HCT116 (cell line): ENCODE data around the gene FHIT. TPM values are rescaled to one million over a fixed set of nuclear protein-coding genes. Genes with fewer than 3 reads are reported as not detected.

Experiments
- ATAC-seq: fragments of 200-7000 bp; cut with Tn5 transposase; 2 replicates; pipeline ENCODE4 v1.9.1; 2020; ENCODE audit warnings: mild to moderate bottlenecking, moderate library complexity
- BruUV-seq: library from RNA; stranded (reverse); fragments of 400-500 nt; replicated peaks from 2 replicates; lab custom pipeline; 2021; lab: Mats Ljungman, UMichigan
- CTCF ChIA-PET: fragments of 300-600 bp; sonication (Branson Sonifier 250); formaldehyde crosslinking; loops from one replicate; lab custom pipeline; 2021; ENCODE audit warnings: antibody characterized with exemption; lab: Charles Lee
- POLR2A ChIA-PET: fragments of 300-600, 350-600 bp; sonication (Branson Sonifier 250); formaldehyde crosslinking; loops from one replicate; lab custom pipeline; 2021; ENCODE audit warnings: antibody characterized with exemption; lab: Charles Lee
- RAD21 ChIA-PET, 2 experiments: fragments of 300-600 bp; sonication (Branson Sonifier 250); formaldehyde crosslinking; loops; one replicate each; lab custom pipeline; 2023; ENCODE audit warnings: low total read pairs in 2 of 2; ENCODE audit not compliant: uncharacterized antibody in 2 of 2, unreplicated experiment in 2 of 2, low non-redundant PET in 1 of 2; lab: Charles Lee
- DNase-seq: peaks from one replicate; pipeline ENCODE4 v3.0.0-alpha.2; 2010; ENCODE audit warnings: low read depth, low spot score
- H2AFZ ChIP-seq: fragments of 200-600 bp; shearing (Covaris generic), sonication (generic); 2 replicates; pipeline ENCODE4 v1.6.1; 2017; ENCODE audit warnings: low read depth, mixed run types, mixed read lengths, antibody characterized with exemption, low read length; ENCODE audit not compliant: poor library complexity, severe bottlenecking
- H3K27ac ChIP-seq: 2 replicates; pipeline ENCODE4 v1.5.1; 2012; ENCODE audit warnings: low read depth, low read length
- H3K27me3 ChIP-seq: fragments of 200-600 bp; sonication (generic); 2 replicates; pipeline ENCODE4 v1.6.1; 2016; ENCODE audit warnings: mixed run types, low read length, mixed read lengths; ENCODE audit not compliant: insufficient read depth
- H3K36me3 ChIP-seq, 2 experiments: fragments of 200-500 bp in 1 of 2; fragments of 200-600 bp in 1 of 2; sonication (Bioruptor generic) in 1 of 2; sonication (generic) in 1 of 2; 2 replicates each; pipeline versions ENCODE4 v1.5.1 to v1.6.1; 2014 to 2016; ENCODE audit warnings: low read length in 2 of 2, inconsistent platforms in 1 of 2, mixed read lengths in 1 of 2, mixed run types in 1 of 2; ENCODE audit not compliant: insufficient read depth in 2 of 2, control insufficient read depth in 1 of 2
- H3K4me1 ChIP-seq, 2 experiments: fragments of 200-600 bp in 1 of 2; sonication (generic) in 1 of 2; 2 replicates each; pipeline versions ENCODE4 v1.5.1 to v1.6.1; 2012 to 2017; ENCODE audit warnings: low read length in 2 of 2, inconsistent platforms in 1 of 2, mild to moderate bottlenecking in 1 of 2, mixed read lengths in 1 of 2, mixed run types in 1 of 2, moderate library complexity in 1 of 2; ENCODE audit not compliant: insufficient read depth in 2 of 2, control insufficient read depth in 1 of 2
- H3K4me2 ChIP-seq: fragments of 200-600 bp; sonication (generic); 2 replicates; pipeline ENCODE4 v1.6.1; 2017; ENCODE audit warnings: mixed run types, low read length, mixed read lengths
- H3K4me3 ChIP-seq, 2 experiments: fragments of 200-600 bp in 1 of 2; sonication (generic) in 1 of 2; replicated peaks in 1 of 2; 2 replicates each; pipeline ENCODE4 v1.5.1; 2011 to 2016; ENCODE audit warnings: low read length in 2 of 2, control low read depth in 1 of 2, low read depth in 1 of 2, mild to moderate bottlenecking in 1 of 2, mixed read lengths in 1 of 2, mixed run types in 1 of 2
- H3K79me2 ChIP-seq: fragments of 200-600 bp; sonication (generic); 2 replicates; pipeline ENCODE4 v1.6.1; 2017; ENCODE audit warnings: mild to moderate bottlenecking, mixed run types, low read length, moderate library complexity, mixed read lengths; ENCODE audit not compliant: insufficient read depth
- H3K9ac ChIP-seq: fragments of 200-600 bp; sonication (generic); 2 replicates; pipeline ENCODE4 v1.6.1; 2016; ENCODE audit warnings: low read length, mixed read lengths
- H3K9me2 ChIP-seq: fragments of 200-600 bp; sonication (generic), shearing (Covaris generic); 2 replicates; pipeline ENCODE4 v1.6.1; 2017; ENCODE audit warnings: mixed run types, mild to moderate bottlenecking, moderate library complexity; ENCODE audit not compliant: insufficient read depth
- H3K9me3 ChIP-seq, 2 experiments: fragments of 200-500 bp in 1 of 2; fragments of 200-600 bp in 1 of 2; sonication (Bioruptor generic) in 1 of 2; sonication (generic) in 1 of 2; 2 replicates each; pipeline ENCODE4 v1.6.1; 2014 to 2017; ENCODE audit warnings: low read length in 2 of 2, mixed read lengths in 2 of 2, inconsistent platforms in 1 of 2, low read depth in 1 of 2, mild to moderate bottlenecking in 1 of 2, mixed run types in 1 of 2, moderate library complexity in 1 of 2; ENCODE audit not compliant: control insufficient read depth in 1 of 2, insufficient read depth in 1 of 2
- H4K20me1 ChIP-seq: fragments of 200-600 bp; sonication (generic), shearing (Covaris generic); 2 replicates; pipeline ENCODE4 v1.6.1; 2017; ENCODE audit warnings: mixed run types, mild to moderate bottlenecking, moderate library complexity; ENCODE audit not compliant: insufficient read depth
- ATF3 ChIP-seq: IDR thresholded peaks from 2 replicates; pipeline ENCODE4 v1.6.1; 2012
- CEBPB ChIP-seq: IDR thresholded peaks from 2 replicates; pipeline ENCODE4 v1.6.1; 2012; ENCODE audit warnings: low read depth
- MAX ChIP-seq: IDR thresholded peaks from 2 replicates; pipeline ENCODE4 v1.6.1; 2012
- POLR2A ChIP-seq: IDR thresholded peaks from 2 replicates; pipeline ENCODE4 v1.7.0; 2011; ENCODE audit warnings: borderline replicate concordance; ENCODE audit not compliant: insufficient read depth, insufficient read length; ENCODE audit errors: extremely low read depth
- RAD21 ChIP-seq: IDR thresholded peaks from 2 replicates; pipeline ENCODE4 v1.6.1; 2012; ENCODE audit warnings: low read depth, mild to moderate bottlenecking
- SIN3A ChIP-seq: IDR thresholded peaks from 2 replicates; pipeline ENCODE4 v1.6.1; 2012; ENCODE audit warnings: low read depth
- SP1 ChIP-seq: IDR thresholded peaks from 2 replicates; pipeline ENCODE4 v1.6.1; 2012; ENCODE audit warnings: low read depth
- SRF ChIP-seq: IDR thresholded peaks from 2 replicates; pipeline ENCODE4 v1.6.1; 2012; ENCODE audit warnings: low read depth
- ZBTB33 ChIP-seq: IDR thresholded peaks from 2 replicates; pipeline ENCODE4 v1.6.1; 2011; ENCODE audit warnings: mild to moderate bottlenecking, low read length, moderate library complexity; ENCODE audit not compliant: insufficient replicate concordance; ENCODE audit errors: extremely low read depth
- ZFX ChIP-seq: fragments of 450-650 bp; IDR thresholded peaks from 2 replicates; pipeline ENCODE4 v1.6.1; 2017
- intact Hi-C: fragments of 100-400 bp; cut with micrococcal nuclease; formaldehyde crosslinking; loops from 2 replicates; pipeline ENCODE4 v1.10.0; 2022
- total RNA-seq: library from RNA; stranded (reverse); gene quantifications from one replicate; pipeline ENCODE4 v1.2.1, GENCODE V29; 2021; ENCODE audit not compliant: unreplicated experiment

The FHIT gene
- total RNA-seq, 1 experiment from 2014 or later, result 20.1 TPM

- TF ChIP-seq ZBTB33 (no peak), POLR2A (no peak), RAD21 (no peak)
These were observed 950.1 kb downstream of the FHIT start (continued) for GRCh38 chr3:60301142-60301541.

GRCh38 chr3:60298141-60298540, 953.1 kb downstream of the FHIT start:
- Histone ChIP-seq H3K79me2 (no peaks in the 10 kb centered on the region), H3K4me1 (no peaks in the 10 kb centered on the region), H3K4me3 (no peak overlapping the region), H2AFZ (no peak overlapping the region), H3K27ac (no peak overlapping the region), H3K9ac (no peak overlapping the region), H4K20me1 (no peaks in the 10 kb centered on the region), H3K4me2 (no peak overlapping the region), H3K9me2 (no peaks in the 10 kb centered on the region), H3K36me3 (no peaks in the 10 kb centered on the region), H3K9me3 (no peaks in the 10 kb centered on the region), H3K27me3 (no peaks in the 10 kb centered on the region)
- ChIA-PET RAD21 (no interaction called here), CTCF (no interaction called here), POLR2A (no interaction called here)
- no TSS peak for BruUV-seq
- TF ChIP-seq ZFX, result no peak
- no peak for TF ChIP-seq ATF3
- TF ChIP-seq CEBPB, result no peak
- no peak for TF ChIP-seq SP1
- TF ChIP-seq SRF, result no peak
- TF ChIP-seq MAX, result no peak
- no peak for TF ChIP-seq SIN3A
- intact Hi-C loops, result no loop called here
- ATAC-seq (no peak), DNase-seq (no peak)
